Hepatocyte (in vitro differentiated cells): ENCODE data around the gene PHACTR3.

Experiments
- CTCF ChIP-seq: fragments of 200-600 bp; sonication (generic); IDR thresholded peaks from 2 replicates; pipeline ENCODE4 v1.5.1; 2016; ENCODE audit warnings: antibody characterized with exemption, mild to moderate bottlenecking; ENCODE audit not compliant: poor library complexity
- EZH2phosphoT487 ChIP-seq: fragments of 200-600 bp; sonication (generic); IDR thresholded peaks from one replicate; pipeline ENCODE4 v1.6.1; 2018; ENCODE audit warnings: antibody characterized with exemption, mild to moderate bottlenecking, low read depth, moderate library complexity; ENCODE audit not compliant: unreplicated experiment, severe bottlenecking

GRCh38 chr20:59813126-59813947 is 209.0 kb downstream of the PHACTR3 start:
- TF ChIP-seq CTCF: no peak
- TF ChIP-seq EZH2phosphoT487: no peak
